Mucosa of stomach (tissue), 1 donor: ENCODE results near the gene CYP46A1.

ENCODE experiments used
- H3K27me3 ChIP-seq: one replicate; pipeline ENCODE4 v1.7.0; 2013; ENCODE audit warnings: mild to moderate bottlenecking, low read length; ENCODE audit not compliant: control insufficient read depth, insufficient read depth
- H3K36me3 ChIP-seq: one replicate; pipeline ENCODE4 v1.7.0; 2013; ENCODE audit warnings: low read length; ENCODE audit not compliant: control insufficient read depth, insufficient read depth
- H3K4me1 ChIP-seq: one replicate; pipeline ENCODE4 v1.7.0; 2013; ENCODE audit warnings: mild to moderate bottlenecking, low read length; ENCODE audit not compliant: control insufficient read depth, insufficient read depth
- H3K4me3 ChIP-seq: one replicate; pipeline ENCODE4 v1.7.0; 2013; ENCODE audit warnings: low read length
- H3K9ac ChIP-seq: one replicate; pipeline ENCODE4 v1.7.0; 2013; ENCODE audit warnings: mild to moderate bottlenecking, low read length, moderate library complexity
- H3K9me3 ChIP-seq: one replicate; pipeline ENCODE4 v1.7.0; 2013; ENCODE audit warnings: mild to moderate bottlenecking, low read length, moderate library complexity; ENCODE audit not compliant: control insufficient read depth
- donor health status: Pancreatic carcinoma.

Gene CYP46A1

GRCh38 chr14:99733540-99734405 is 49.7 kb downstream of the CYP46A1 start:
- H3K9ac ChIP-seq, result no peak overlapping the region
- no peaks in the 10 kb centered on the region for H3K9me3 ChIP-seq
- peaks cover 40% of the 10 kb centered on the region for H3K27me3 ChIP-seq
- no peaks in the 10 kb centered on the region for H3K36me3 ChIP-seq
- peaks cover 32% of the 10 kb centered on the region for H3K4me1 ChIP-seq
- no peak overlapping the region for H3K4me3 ChIP-seq

GRCh38 chr14:99734406-99735051 is 50.4 kb downstream of the CYP46A1 start:
- Histone ChIP-seq H3K27me3 (peaks cover 38% of the 10 kb centered on the region), H3K9ac (no peak overlapping the region), H3K36me3 (no peaks in the 10 kb centered on the region), H3K4me3 (no peak overlapping the region), H3K9me3 (no peaks in the 10 kb centered on the region), H3K4me1 (peaks cover 32% of the 10 kb centered on the region)

- Histone ChIP-seq H3K4me1 (peaks cover 23% of the 10 kb centered on the region), H3K9me3 (no peaks in the 10 kb centered on the region), H3K9ac (no peak overlapping the region), H3K27me3 (peaks cover 33% of the 10 kb centered on the region), H3K36me3 (no peaks in the 10 kb centered on the region), H3K4me3 (no peak overlapping the region)
Observed at GRCh38 chr14:99735189-99736135, 51.4 kb downstream of the CYP46A1 start.

- peak overlapping the region; percentile 53 for H3K9ac ChIP-seq
- H3K4me1 ChIP-seq, result peaks cover 19% of the 10 kb centered on the region
- H3K4me3 ChIP-seq, result no peak overlapping the region
Observed at GRCh38 chr14:99736603-99737371, 52.7 kb downstream of the CYP46A1 start.

GRCh38 chr14:99737451-99737951 is 53.4 kb downstream of the CYP46A1 start:
- H3K27me3 ChIP-seq, result peaks cover 23% of the 10 kb centered on the region
- H3K9ac ChIP-seq, result peak overlapping the region; percentile 53
- H3K9me3 ChIP-seq, result no peaks in the 10 kb centered on the region
- peaks cover 19% of the 10 kb centered on the region for H3K4me1 ChIP-seq
- H3K36me3 ChIP-seq, result no peaks in the 10 kb centered on the region
- peak overlapping the region; percentile 31 for H3K4me3 ChIP-seq

More at GRCh38 chr14:99736603-99737371, 52.7 kb downstream of the CYP46A1 start:
- no peaks in the 10 kb centered on the region for H3K36me3 ChIP-seq
- no peaks in the 10 kb centered on the region for H3K9me3 ChIP-seq
- H3K27me3 ChIP-seq, result peaks cover 23% of the 10 kb centered on the region

- Histone ChIP-seq H3K9me3 (no peaks in the 10 kb centered on the region), H3K36me3 (no peaks in the 10 kb centered on the region), H3K9ac (peak overlapping the region; percentile 53), H3K4me1 (peaks cover 19% of the 10 kb centered on the region), H3K27me3 (peaks cover 23% of the 10 kb centered on the region), H3K4me3 (peak overlapping the region; percentile 31)
Observed at GRCh38 chr14:99737956-99738667, 54.0 kb downstream of the CYP46A1 start.

- Histone ChIP-seq H3K27me3 (peaks cover 14% of the 10 kb centered on the region), H3K4me3 (no peak overlapping the region), H3K36me3 (no peaks in the 10 kb centered on the region), H3K9ac (no peak overlapping the region), H3K4me1 (peaks cover 19% of the 10 kb centered on the region), H3K9me3 (no peaks in the 10 kb centered on the region)
Observed at GRCh38 chr14:99740411-99740810, 56.3 kb downstream of the CYP46A1 start.

- Histone ChIP-seq H3K9me3 (no peaks in the 10 kb centered on the region), H3K9ac (no peak overlapping the region), H3K36me3 (no peaks in the 10 kb centered on the region), H3K4me1 (peaks cover 28% of the 10 kb centered on the region), H3K4me3 (no peak overlapping the region), H3K27me3 (peaks cover 18% of the 10 kb centered on the region)
Observed at GRCh38 chr14:99741227-99741976, 57.3 kb downstream of the CYP46A1 start.

- peaks cover 15% of the 10 kb centered on the region for H3K27me3 ChIP-seq
- no peaks in the 10 kb centered on the region for H3K9me3 ChIP-seq
- no peak overlapping the region for H3K9ac ChIP-seq
- H3K4me1 ChIP-seq, result peaks cover 30% of the 10 kb centered on the region
- H3K36me3 ChIP-seq, result no peaks in the 10 kb centered on the region
- no peak overlapping the region for H3K4me3 ChIP-seq
Observed at GRCh38 chr14:99742074-99742473, 58.0 kb downstream of the CYP46A1 start.
